Thoracic aorta (tissue), 2 donors: ENCODE results near the gene SCN8A. TPM values are rescaled to one million over a fixed set of nuclear protein-coding genes. Genes with fewer than 3 reads are reported as not detected.

Source experiments
- ATAC-seq: fragments of 150-250 bp; one replicate; pipeline ENCODE4 v1.8.0; 2017; ENCODE audit warnings: low read depth; ENCODE audit not compliant: insufficient number of reproducible peaks, low FRiP score
- DNase-seq: peaks from one replicate; pipeline ENCODE4 v3.0.0-alpha.2; 2020; ENCODE audit warnings: low spot score
- H3K27ac ChIP-seq, 2 donors: fragments of 200-600 bp; sonication (generic); 1 replicate in 1 of 2; 2 replicates in 1 of 2; pipeline ENCODE4 v1.5.1; 2016; ENCODE audit warnings: mild to moderate bottlenecking in 2 of 2, moderate library complexity in 2 of 2
- H3K27me3 ChIP-seq: fragments of 200-600 bp; sonication (generic); replicated peaks from 2 replicates; pipeline ENCODE4 v1.6.0; 2016; ENCODE audit warnings: mild to moderate bottlenecking; ENCODE audit not compliant: insufficient read depth
- H3K36me3 ChIP-seq: fragments of 200-600 bp; sonication (generic); one replicate; pipeline ENCODE4 v1.5.1; 2016
- H3K4me1 ChIP-seq, 2 donors: fragments of 200-600 bp; sonication (generic); 1 replicate in 1 of 2; 2 replicates in 1 of 2; pipeline versions ENCODE4 v1.5.1 to v1.6.0; 2016; ENCODE audit warnings: low read depth in 2 of 2, mild to moderate bottlenecking in 1 of 2; ENCODE audit not compliant: control insufficient read depth in 1 of 2
- H3K4me3 ChIP-seq: fragments of 200-600 bp; sonication (generic); 2 replicates; pipeline ENCODE4 v1.5.1; 2016; ENCODE audit warnings: mild to moderate bottlenecking
- H3K9me3 ChIP-seq: fragments of 200-600 bp; sonication (generic); 2 replicates; pipeline ENCODE4 v1.5.1; 2016
- total RNA-seq, 2 donors: library from RNA; depleted of rRNA; stranded (reverse); fragments of >200 nt; gene quantifications; one replicate each; pipeline versions ENCODE4 v1.1.0 to v1.2.3, GENCODE V29; 2016
- TF ChIP-seq, protein P1 (sequence below): fragments of 200-600 bp; sonication (generic); IDR thresholded peaks from one replicate; pipeline ENCODE4 v1.5.1; 2019; ENCODE audit warnings: antibody characterized with exemption

SCN8A gene
- total RNA-seq, 2 donors from 2014 or later = 0.54 TPM; not detected in 1

DNA sequence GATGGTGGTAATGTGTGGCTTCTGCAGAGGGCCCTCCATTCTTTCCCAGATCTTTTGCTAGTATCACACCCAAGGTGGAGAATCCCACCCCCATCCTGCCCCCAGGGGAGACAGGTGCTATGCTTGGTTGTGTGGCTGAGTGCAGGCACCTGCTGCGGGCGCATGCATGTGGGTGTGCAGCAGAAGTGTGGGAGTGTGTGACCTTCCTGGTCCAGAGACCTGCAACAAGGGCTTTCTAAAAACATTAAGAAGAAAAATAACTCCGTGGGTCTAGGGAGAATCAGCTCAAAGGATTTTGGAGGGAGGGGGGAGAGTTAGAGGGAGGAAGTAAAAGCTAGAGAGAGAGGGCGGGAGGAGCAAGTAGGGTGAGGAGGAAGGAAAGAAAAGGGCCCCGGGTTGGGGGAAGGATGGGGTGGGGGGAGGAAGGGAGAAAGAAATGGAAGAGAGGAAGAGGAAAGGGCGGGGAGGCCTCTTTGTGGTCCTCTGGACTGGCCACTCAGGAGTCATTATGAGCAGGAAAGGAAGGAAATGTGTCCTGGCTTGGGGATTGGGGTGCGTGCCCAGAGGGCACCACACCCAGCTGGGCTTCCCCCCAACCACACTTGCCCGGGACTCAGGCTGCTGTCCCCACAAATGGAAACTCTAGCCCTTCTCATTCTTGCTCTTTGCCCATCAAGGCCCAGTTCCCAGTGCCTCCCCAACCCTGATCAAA lies 260.5 kb downstream of the SCN8A start:
- Histone ChIP-seq H3K27me3 (no peaks in the 10 kb centered on the region), H3K27ac (no peak overlapping the region), H3K9me3 (no peaks in the 10 kb centered on the region), H3K4me1 (peaks cover 10 to 19% of the 10 kb centered on the region in 2 donors), H3K4me3 (no peak overlapping the region), H3K36me3 (no peaks in the 10 kb centered on the region)
- TF ChIP-seq, protein P1, sequence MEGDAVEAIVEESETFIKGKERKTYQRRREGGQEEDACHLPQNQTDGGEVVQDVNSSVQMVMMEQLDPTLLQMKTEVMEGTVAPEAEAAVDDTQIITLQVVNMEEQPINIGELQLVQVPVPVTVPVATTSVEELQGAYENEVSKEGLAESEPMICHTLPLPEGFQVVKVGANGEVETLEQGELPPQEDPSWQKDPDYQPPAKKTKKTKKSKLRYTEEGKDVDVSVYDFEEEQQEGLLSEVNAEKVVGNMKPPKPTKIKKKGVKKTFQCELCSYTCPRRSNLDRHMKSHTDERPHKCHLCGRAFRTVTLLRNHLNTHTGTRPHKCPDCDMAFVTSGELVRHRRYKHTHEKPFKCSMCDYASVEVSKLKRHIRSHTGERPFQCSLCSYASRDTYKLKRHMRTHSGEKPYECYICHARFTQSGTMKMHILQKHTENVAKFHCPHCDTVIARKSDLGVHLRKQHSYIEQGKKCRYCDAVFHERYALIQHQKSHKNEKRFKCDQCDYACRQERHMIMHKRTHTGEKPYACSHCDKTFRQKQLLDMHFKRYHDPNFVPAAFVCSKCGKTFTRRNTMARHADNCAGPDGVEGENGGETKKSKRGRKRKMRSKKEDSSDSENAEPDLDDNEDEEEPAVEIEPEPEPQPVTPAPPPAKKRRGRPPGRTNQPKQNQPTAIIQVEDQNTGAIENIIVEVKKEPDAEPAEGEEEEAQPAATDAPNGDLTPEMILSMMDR = no peak
- DNase-seq (no peak), ATAC-seq (no peak)

DNA sequence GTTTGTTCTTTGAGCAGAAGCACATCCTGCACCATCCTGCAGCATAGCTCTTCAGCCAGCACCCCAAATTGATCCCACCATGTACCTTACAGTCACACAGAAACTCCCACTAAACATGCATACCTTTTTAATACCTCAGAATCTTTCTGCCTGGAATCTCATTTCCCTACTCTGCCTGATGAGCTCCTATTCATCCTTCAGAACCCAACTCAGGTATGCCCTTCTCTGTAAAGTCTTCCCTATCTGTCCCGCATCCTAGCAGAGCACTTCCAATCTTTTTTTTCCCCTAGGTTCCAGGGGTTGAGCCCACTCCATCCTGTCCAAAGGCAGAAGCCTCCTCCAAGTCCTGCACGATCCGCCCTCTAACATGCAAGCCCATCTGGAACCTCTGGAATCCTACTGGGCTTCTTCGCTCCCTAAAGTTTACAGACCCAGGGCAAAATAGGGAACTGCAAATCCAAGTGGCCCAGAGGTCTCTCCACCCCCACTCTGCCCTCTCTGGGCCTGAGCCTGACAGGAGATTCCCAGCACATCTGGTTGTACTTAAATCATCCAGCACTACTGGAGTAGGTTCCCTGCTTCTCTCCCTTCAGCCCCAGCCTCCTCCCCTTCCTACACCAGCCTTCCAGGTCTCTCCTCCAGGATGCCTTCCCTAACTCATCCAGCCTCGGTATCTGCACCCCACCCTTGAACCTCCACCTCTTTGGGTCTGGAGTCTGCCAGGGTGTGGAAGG lies 261.5 kb downstream of the SCN8A start:
- no peak overlapping the region for H3K27ac ChIP-seq
- ATAC-seq = no peak

DNA sequence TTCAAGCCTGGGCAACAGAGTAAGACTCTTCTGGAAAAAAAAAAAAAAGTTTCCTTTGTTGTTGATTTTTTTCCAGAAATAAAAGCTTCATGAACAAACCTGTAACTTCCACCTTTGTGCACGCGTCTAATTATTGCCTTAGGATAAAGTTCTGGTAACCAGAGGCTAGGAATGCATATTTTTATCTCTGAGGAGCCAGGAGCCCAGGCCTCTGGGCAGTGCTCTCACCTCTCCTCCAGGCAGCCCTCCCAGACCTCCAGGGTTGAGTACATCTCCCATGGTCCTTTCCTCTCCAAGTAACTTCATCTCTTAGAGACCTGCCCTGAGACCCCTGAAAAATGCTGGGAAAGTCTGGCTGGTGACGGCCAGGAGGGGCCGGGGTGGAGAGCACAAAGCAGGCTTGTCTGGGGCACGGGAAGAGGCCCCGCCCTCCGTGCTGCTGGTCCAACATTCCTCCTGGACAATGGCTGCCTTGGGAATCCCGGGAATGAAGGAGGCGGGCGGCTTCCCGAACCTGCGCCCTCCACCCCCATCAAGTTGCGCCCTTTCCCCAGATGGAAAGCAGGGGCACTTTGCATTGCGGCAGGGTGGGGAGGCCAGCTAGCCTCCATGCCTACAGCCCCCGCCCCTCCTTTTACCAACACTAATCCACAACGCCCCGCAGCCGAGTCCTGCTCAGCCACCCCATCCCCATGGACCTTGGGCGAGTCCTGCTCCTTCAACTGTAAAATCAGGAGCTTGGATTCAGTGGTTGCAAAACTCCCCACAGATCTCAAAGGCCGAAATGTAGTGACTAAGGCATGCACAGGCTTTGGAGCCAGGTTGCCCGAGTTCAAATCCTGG lies 264.8 kb downstream of the SCN8A start:
- Histone ChIP-seq H3K27me3 (no peaks in the 10 kb centered on the region), H3K27ac (no peak overlapping the region), H3K9me3 (no peaks in the 10 kb centered on the region), H3K36me3 (no peaks in the 10 kb centered on the region), H3K4me3 (peak overlapping the region; percentile 47), H3K4me1 (no peaks in the 10 kb centered on the region)
- ATAC-seq (no peak), DNase-seq (no peak)
- TF ChIP-seq, protein P1 = no peak

More for the DNA sequence above, 261.5 kb downstream of the SCN8A start:
- no peak for DNase-seq
- H3K4me1 ChIP-seq = peaks cover 7 to 9% of the 10 kb centered on the region in 2 donors
- no peak overlapping the region for H3K4me3 ChIP-seq
- no peaks in the 10 kb centered on the region for H3K36me3 ChIP-seq
- no peaks in the 10 kb centered on the region for H3K27me3 ChIP-seq
- TF ChIP-seq, protein P1 = no peak
- H3K9me3 ChIP-seq = no peaks in the 10 kb centered on the region

DNA sequence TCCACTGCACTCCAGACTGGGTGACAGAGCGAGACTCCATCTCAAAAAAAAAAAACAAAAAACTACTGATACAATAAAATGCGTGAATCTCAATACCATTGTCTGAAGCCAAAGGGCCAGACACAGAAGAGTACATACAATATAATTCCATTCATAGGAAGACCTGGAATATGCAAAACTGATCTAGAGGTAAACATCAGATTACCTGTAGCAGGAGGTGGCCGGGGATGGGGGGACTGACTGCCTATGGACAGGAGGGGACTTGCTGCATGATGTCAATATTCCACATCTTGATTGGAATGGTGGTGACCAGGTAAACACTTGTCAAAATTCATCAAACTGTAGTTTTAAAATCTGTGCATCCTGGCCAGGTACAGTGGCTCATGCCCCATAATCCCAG lies 270.0 kb downstream of the SCN8A start:
- H3K9me3 ChIP-seq = no peaks in the 10 kb centered on the region
- ATAC-seq (no peak), DNase-seq (no peak)
- no peak overlapping the region for H3K4me3 ChIP-seq
- H3K36me3 ChIP-seq = no peaks in the 10 kb centered on the region
- TF ChIP-seq, protein P1 = no peak
- H3K27me3 ChIP-seq = no peaks in the 10 kb centered on the region
- H3K27ac ChIP-seq = no peak overlapping the region
- peaks cover 6 to 13% of the 10 kb centered on the region in 2 donors for H3K4me1 ChIP-seq

Other genes starting within 250 kb of the SCN8A start
- not detected for gene CELA1, start 244.6 kb upstream of the SCN8A start, total RNA-seq
- 10 to 100 TPM in 1 of 2 donors, 1 to 10 TPM in 1; 9.9 to 11.5 TPM for gene GALNT6, start 199.8 kb upstream of the SCN8A start, total RNA-seq
- gene SLC4A8, start 166.4 kb upstream of the SCN8A start, total RNA-seq = 1 to 10 TPM; 2.8 to 7.1 TPM